HG02870 (cell line): ENCODE data around the gene CKAP5.

ENCODE experiments used
- ATAC-seq: cut with Tn5 transposase; IDR thresholded peaks from one replicate; pipeline ENCODE4 v1.9.1; 2021; ENCODE audit warnings: mild to moderate bottlenecking, moderate library complexity; ENCODE audit not compliant: unreplicated experiment

Gene CKAP5

DNA sequence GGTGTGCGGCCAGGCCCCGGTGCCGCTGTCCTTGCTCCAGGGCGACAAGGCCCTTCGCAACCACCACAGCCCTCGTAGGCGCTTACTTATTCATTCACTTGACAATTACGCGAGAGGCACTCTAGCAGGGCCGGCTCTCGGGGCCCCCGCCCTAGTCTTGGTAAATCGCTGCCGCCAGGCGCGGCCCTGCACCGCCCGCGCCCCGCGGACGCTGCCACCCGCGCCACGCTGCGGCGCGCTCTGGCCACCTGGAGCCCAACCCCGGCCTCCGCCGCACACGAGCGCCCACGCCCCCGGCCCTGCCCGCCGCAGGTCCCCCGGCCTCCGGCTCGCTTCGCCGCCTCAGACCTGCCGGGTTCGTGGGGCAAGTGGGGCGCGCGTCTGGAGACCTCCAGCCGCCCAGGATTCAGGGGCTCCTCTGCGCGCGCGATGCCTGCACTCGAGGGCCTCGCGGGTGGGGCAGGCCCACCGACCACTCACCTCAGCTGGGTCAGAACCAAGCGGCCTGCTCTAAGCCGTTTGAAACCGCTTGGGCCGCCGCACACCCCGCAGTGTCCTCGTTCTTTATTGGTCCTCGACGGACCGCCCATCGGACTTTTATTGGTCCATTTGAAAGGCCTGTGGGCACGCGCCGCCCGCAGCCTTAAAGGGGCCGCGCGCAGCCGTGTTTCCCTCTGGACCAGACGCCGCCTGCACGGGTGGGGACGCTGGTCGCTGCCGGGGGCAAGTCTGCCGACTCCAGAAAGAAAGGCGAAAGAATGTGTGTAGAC, at the start of gene CKAP5:
CKAP5 (minus strand) TSS at position 541 of the 770 bp plus-strand sequence. CDS start 25,049 bp downstream, outside the sequence.
- peak; percentile 93 for ATAC-seq

DNA sequence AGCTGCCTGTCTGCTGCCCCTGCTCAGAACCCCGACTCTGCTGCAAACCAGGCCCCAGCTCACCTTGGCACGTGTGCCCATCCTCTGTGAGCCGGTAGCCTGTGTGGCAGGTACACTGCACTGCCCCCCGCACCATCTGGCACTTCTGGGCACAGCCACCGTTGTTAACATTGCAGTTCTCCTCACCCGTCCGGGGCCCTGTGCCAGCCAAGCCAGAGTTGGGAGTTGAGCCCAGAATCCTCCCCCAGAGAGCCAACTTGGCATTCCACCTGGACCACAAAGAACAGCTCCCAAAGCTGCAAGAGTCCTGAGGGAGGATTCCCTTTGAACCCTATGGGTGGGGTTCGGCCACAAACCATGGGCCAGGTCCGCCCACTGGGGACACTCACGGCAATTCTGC, 49.7 kb upstream of the CKAP5 start:
- ATAC-seq, result no peak

GRCh38 chr11:46894961-46895360, 48.9 kb upstream of the CKAP5 start:
- no peak for ATAC-seq

DNA sequence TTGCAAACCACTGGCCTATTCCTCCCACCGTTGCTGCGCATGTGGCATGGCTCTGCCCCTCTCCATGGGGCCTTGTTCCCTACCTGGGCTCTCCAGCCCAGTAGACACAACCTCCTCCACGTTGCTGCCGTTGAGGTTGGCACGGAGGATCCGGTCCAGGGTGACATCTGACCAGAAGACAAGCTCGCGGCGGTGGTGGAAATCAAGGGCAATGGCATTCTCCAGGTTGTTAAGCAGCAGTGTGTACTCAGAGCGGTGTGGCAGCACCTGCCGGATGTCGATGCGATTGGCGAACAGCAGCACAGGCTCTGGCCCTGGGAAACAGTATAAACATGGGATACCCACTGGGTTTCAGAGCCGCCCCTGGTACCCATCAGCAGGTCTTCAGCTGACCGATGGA, 48.4 kb upstream of the CKAP5 start:
- no peak for ATAC-seq

DNA sequence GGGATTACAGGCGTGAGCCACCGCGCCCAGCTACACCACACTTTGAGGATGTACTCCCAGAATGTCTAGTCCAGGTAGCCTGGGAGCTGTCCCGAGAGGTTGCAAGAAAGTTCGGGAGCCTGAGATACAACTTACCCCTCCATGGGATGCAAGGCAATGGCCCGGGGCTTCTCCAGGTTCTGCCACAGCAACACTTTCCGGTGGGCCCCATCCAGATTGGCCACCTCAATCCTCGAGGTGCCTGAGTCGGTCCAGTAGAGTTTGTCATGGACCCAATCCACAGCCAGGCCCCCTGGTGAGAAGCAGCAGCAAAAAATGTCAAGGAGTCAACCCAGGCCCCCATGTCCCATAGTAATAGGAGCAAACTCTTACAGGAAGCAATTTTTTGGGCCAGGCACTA, 46.8 kb upstream of the CKAP5 start:
- ATAC-seq, result no peak

GRCh38 chr11:46892109-46892508, 46.0 kb upstream of the CKAP5 start:
- no peak for ATAC-seq

DNA sequence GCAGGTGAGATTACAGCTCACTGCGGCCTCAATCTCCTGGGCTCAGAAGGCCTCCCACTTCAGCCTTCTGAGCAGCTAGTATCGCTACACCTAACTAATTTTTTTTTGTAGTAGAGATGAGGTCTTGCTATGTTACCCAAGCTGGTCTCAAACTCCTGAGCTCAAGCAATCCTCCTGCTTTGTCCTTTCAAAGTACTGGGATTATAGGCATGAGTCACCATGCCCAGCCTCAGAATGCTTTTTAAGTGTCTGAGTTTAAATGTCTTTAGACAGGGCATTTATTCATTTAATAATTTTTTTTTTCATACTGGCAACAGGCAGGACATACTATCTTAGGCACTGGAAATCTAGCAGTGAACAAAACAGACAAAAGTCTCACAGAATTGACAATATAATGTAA, 44.6 kb upstream of the CKAP5 start:
- ATAC-seq, result no peak

DNA sequence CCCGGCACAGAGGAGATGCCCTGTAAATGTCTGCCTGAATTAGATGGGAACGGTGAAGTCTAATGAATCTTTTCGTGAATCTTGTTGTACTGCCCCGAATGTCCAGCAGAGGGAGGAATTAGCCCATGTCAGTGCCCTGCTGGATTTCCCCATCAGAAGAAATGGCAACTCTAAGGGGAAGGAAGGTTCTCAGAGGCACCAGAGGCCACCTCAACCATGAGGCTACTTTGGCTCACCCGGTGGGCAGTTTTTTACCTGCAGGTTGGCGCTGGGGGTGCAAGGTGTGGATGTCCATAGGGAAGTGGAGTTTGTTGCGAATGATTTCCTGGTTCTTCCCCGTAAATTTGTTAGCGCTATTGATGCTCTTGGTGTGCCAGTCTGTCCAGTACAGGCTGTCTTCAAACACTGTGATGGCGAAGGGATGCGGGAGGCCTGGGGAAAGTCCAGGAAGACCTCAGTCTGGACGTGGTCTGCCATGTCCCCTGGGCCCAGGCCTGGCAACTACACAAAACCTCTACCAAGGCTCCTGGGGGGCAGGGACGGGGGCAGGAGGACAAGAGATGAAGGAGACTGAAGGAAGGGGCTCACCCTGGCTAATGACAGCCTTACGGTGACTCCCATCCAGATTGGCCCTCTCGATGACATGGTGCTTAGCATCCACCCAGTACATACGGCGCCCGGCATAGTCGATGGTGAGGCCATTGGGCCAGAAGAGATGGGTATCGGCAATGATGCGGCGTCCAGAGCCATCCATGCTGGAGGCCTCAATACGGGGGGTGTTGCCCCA, 43.8 kb upstream of the CKAP5 start:
- ATAC-seq, result no peak

DNA sequence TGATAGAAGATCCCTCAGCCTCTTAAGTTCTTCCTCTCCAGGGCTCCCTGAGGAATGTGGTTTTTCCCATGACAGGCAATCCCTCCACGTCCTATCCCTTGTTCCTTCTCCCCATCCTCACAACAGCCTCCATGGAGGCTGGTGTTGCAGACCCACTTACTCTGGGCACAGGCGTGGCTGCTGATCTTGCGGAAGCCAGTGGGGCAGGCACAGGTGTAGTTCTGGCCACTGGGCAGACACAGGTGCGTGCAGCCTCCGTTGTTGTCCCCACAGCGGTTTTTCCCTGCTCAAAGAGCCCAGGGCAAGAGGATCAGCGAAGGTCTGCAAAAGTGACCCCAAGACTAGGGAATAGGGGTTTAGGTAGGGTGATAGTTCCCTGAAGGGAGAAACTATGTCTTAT, 43.2 kb upstream of the CKAP5 start:
- no peak for ATAC-seq

DNA sequence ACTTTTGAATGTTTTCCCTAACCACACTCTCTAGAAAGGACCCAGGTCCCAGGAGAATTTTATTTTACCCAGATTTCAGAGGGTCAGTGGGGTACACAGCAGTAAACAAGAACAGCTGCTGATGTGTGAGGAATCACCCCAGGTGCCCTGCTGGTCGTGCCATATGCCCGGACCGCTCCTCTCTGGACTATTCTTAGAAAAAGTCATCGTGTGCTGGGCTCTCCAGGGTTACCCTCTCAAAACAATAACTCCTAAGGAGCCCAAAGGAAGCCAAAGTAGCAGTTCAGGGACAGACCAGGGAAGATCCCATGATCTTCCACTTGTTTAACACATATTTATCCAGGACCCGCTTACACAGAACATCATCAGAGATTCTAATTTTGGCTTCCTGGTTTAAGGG, 42.6 kb upstream of the CKAP5 start:
- no peak for ATAC-seq

- no peak for ATAC-seq
These were observed 40.1 kb upstream of the CKAP5 start for GRCh38 chr11:46886211-46886610.

- no peak for ATAC-seq
These were observed 33.0 kb upstream of the CKAP5 start for GRCh38 chr11:46879056-46879585.

GRCh38 chr11:46877580-46877979, 31.5 kb upstream of the CKAP5 start:
- no peak for ATAC-seq

DNA sequence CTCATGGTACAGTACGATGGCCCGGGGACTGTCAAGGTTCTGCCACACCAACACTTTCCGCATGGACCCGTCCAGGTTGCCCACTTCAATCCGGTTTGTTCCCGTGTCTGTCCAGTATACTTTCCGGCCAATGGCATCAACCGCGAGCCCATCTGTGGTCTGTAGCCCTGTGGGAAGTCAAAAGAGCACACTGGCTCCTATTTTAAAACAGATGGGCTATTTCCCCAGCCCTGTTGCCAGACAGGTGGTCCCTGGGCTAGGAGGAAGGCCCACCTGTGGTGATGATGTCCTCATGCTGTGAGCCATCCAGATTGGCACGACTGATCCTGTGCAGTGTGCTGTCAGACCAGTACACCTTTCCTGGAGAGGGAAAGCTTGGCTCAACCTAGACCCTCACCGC, 30.4 kb upstream of the CKAP5 start:
- ATAC-seq, result no peak

DNA sequence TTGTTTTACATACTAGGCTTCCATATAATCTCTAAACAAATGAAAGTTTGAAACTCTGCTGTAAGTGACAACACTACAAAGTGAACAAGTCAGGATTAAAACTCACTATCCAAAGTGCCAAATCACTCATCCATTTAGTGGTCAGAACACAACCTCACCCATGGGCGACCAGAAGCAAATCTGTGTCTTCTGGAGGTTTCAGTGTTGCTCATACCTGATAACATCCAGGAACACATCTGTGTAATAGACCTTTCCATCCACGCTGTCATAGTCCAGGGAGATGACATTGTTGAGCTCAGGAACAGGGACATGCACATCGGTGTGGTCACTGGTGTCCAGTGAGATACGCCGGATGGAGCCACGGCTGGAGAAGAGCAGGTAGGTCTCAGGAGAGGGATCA, 28.5 kb upstream of the CKAP5 start:
- ATAC-seq, result no peak

- ATAC-seq, result no peak
These were observed 22.8 kb upstream of the CKAP5 start for GRCh38 chr11:46868912-46869311.

- no peak for ATAC-seq
These were observed 19.3 kb upstream of the CKAP5 start for GRCh38 chr11:46865340-46865739.

GRCh38 chr11:46860218-46860617, 14.1 kb upstream of the CKAP5 start:
- ATAC-seq, result no peak

DNA sequence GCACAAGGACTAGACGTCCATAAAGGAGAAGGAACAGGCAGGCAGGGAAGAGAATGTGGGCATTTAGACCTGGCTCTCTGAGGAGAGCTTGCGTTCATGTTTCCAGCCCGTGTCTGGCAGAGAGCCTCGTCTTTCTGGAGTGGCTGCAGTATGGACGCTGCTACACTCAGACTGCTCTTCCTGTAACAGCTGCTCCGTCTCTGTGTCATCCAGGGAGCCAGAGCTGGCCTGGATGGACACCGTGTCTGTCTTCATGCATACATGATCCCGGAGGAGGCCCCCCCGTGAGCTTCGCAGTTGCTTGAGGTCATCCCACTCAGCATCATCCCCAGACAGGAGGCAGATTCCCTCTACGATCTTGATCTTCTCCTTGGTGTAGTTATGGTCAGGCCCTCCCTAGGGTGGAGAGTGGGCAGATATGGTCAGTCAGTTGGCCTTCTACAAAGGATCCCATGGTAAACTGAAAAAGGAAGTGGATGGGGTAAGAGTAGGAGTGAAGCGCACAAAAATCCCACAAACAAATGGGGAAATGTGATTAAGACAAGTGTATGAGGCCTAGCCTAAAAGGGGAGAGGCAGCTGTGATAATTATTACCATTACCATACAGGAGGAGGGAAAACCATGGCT, 13.0 kb upstream of the CKAP5 start:
- no peak for ATAC-seq

- no peak for ATAC-seq
These were observed 11.6 kb upstream of the CKAP5 start for GRCh38 chr11:46857666-46858065.

GRCh38 chr11:46856605-46857343, 10.7 kb upstream of the CKAP5 start:
- ATAC-seq, result no peak
